IPS-15b (cell line): ENCODE measurements around the gene OSBP2.

Experiments
- H3K27me3 ChIP-seq: one replicate; pipeline ENCODE4 v1.6.1; 2013; ENCODE audit warnings: low read length; ENCODE audit not compliant: control insufficient read depth, insufficient read depth
- H3K36me3 ChIP-seq: one replicate; pipeline ENCODE4 v1.6.1; 2013; ENCODE audit warnings: low read length; ENCODE audit not compliant: control insufficient read depth, insufficient read depth
- H3K4me1 ChIP-seq: one replicate; pipeline ENCODE4 v1.6.1; 2013; ENCODE audit warnings: mild to moderate bottlenecking, low read length; ENCODE audit not compliant: control insufficient read depth, insufficient read depth
- H3K4me3 ChIP-seq: one replicate; pipeline ENCODE4 v1.5.1; 2013; ENCODE audit warnings: low read depth, low read length
- H3K9ac ChIP-seq: one replicate; pipeline ENCODE4 v1.6.1; 2013; ENCODE audit warnings: low read depth, mild to moderate bottlenecking, low read length
- H3K9me3 ChIP-seq: one replicate; pipeline ENCODE4 v1.6.1; 2013; ENCODE audit warnings: mild to moderate bottlenecking, low read length; ENCODE audit not compliant: control insufficient read depth, insufficient read depth

Gene OSBP2, protein sequence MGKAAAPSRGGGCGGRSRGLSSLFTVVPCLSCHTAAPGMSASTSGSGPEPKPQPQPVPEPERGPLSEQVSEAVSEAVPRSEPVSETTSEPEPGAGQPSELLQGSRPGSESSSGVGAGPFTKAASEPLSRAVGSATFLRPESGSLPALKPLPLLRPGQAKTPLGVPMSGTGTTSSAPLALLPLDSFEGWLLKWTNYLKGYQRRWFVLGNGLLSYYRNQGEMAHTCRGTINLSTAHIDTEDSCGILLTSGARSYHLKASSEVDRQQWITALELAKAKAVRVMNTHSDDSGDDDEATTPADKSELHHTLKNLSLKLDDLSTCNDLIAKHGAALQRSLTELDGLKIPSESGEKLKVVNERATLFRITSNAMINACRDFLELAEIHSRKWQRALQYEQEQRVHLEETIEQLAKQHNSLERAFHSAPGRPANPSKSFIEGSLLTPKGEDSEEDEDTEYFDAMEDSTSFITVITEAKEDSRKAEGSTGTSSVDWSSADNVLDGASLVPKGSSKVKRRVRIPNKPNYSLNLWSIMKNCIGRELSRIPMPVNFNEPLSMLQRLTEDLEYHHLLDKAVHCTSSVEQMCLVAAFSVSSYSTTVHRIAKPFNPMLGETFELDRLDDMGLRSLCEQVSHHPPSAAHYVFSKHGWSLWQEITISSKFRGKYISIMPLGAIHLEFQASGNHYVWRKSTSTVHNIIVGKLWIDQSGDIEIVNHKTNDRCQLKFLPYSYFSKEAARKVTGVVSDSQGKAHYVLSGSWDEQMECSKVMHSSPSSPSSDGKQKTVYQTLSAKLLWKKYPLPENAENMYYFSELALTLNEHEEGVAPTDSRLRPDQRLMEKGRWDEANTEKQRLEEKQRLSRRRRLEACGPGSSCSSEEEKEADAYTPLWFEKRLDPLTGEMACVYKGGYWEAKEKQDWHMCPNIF

DNA sequence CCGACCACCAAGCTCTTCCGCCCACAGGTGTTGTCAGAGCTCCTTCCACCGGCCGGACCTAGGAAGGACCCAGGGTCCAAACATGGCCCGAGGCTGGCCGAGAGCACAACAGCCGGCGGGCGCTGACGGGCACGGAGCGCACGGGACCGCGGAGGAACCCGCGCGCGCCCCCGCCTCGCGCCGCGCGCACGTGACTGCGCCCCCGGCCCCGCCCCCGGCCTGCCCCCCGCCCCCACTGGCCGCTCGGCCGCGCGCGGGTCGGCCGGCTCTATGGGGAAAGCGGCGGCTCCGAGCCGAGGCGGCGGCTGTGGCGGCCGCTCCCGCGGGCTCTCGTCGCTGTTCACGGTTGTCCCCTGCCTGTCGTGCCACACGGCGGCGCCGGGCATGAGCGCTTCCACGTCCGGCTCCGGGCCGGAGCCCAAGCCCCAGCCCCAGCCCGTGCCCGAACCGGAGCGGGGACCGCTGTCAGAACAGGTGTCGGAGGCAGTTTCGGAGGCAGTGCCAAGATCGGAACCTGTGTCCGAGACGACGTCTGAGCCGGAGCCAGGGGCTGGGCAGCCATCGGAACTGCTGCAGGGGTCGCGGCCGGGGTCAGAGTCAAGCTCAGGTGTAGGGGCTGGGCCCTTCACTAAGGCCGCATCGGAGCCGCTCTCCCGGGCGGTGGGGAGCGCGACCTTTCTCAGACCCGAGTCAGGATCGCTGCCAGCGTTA is at the start of gene OSBP2:
Gene OSBP2, plus strand, starts transcription at position 235 of the 711 bp plus-strand sequence. Its CDS starts 36 bp downstream, at position 271.
- Histone ChIP-seq H3K4me3 (peak within 1 kb of the TSS; percentile 78), H3K9me3 (no peaks in the 10 kb centered on the region), H3K36me3 (no peaks in the 10 kb centered on the region), H3K27me3 (peaks cover 20% of the 10 kb centered on the region), H3K4me1 (no peaks in the 10 kb centered on the region), H3K9ac (peak within 1 kb of the TSS; percentile 60)

DNA sequence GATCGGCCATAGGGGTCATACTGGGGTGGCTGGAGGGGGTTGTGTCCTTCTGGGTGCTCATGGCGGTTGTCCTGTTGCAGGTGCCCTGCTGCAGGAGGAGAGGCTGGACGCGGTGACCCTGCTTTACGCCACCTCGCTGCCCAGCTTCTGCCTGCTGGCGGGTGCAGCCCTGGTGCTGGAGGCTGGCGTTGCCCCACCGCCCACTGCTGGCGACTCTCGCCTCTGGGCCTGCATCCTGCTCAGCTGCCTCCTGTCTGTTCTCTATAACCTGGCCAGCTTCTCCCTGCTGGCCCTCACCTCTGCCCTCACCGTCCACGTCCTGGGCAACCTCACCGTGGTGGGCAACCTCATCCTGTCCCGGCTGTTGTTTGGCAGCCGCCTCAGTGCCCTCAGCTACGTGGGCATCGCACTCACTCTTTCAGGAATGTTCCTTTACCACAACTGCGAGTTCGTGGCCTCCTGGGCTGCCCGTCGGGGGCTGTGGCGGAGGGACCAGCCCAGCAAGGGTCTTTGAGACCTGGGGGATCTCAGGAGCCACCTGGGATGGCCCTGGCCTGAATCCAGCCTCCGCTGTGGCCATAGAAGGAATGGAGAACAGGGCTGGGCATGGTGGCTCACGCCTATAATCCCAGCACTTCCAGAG is 48.0 kb upstream of the OSBP2 start:
- no peaks in the 10 kb centered on the region for H3K36me3 ChIP-seq
- H3K4me3 ChIP-seq: no peak overlapping the region
- H3K9me3 ChIP-seq: no peaks in the 10 kb centered on the region
- H3K9ac ChIP-seq: no peak overlapping the region
- no peaks in the 10 kb centered on the region for H3K4me1 ChIP-seq
- H3K27me3 ChIP-seq: no peaks in the 10 kb centered on the region

DNA sequence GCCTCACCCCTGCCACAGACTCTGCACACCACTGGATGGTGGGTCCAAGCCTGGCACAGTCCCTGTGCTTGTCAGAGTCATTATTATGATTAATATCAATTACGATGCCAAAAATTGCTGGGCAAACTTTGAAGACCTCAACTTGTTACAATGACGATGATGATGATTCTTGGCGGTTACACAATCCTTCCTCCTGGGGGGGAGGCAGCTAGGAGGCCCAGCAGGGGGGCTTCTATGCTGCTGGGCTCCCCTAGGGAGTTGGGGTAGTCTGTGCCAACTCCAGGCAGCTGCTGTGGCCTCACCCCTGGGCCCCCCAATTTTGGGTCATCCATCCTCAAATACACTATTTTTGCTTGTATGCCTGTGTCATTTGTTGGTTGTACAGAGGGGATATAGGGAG is 47.1 kb upstream of the OSBP2 start:
- Histone ChIP-seq H3K4me3 (no peak overlapping the region), H3K9me3 (no peaks in the 10 kb centered on the region), H3K27me3 (no peaks in the 10 kb centered on the region), H3K36me3 (no peaks in the 10 kb centered on the region), H3K4me1 (no peaks in the 10 kb centered on the region), H3K9ac (no peak overlapping the region)

DNA sequence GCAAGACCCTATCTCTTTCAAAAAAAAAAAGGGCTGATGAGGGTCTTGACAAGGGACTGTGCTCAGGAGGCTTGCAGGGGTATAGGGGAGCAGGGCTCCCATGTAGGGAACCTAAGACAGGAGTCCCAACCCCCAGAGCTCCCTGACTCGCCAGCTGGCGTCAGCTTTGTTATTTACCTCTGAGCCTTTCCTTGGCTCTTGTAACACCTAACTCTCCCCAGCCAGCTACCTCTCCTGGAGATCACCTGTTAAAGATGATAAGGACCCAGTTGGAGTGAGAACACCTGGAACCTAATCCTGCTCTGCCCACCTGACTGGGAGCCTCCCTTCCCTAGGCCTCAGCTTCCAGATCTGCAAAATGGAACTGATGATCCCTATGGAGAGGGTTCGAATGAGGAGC is 45.8 kb upstream of the OSBP2 start:
- Histone ChIP-seq H3K36me3 (no peaks in the 10 kb centered on the region), H3K4me3 (no peak overlapping the region), H3K4me1 (no peaks in the 10 kb centered on the region), H3K9me3 (no peaks in the 10 kb centered on the region), H3K9ac (no peak overlapping the region), H3K27me3 (no peaks in the 10 kb centered on the region)

DNA sequence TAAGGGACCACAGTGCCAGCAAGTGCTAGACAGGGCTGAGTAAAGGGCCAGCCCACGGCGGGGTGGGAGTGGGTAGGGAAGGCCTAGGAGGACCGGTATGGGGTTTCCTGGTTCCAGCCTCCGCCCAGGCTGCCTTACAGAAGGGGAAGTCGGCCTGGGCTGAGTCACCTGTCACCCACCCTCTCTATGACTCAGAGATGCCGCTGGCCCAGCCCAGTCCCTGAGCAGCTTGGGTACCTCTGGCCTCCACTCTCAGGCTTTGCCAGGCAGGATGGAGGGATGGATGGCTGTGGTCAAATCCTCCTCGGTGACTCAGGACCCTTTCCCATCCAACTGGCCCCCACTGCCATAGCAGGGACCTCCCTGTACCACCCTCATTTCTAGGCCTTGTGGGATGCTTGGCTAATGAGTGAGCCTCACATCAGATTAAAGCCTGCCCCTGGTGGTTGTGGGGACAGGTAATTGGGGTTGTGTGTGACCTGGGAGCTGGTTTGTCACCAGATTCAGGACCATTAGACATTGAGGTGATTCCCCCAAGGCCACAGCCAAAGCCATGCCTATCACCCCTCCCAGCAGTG is 45.2 kb upstream of the OSBP2 start:
- H3K27me3 ChIP-seq: no peaks in the 10 kb centered on the region
- no peak overlapping the region for H3K4me3 ChIP-seq
- no peaks in the 10 kb centered on the region for H3K36me3 ChIP-seq
- no peaks in the 10 kb centered on the region for H3K9me3 ChIP-seq
- H3K9ac ChIP-seq: no peak overlapping the region
- no peaks in the 10 kb centered on the region for H3K4me1 ChIP-seq

DNA sequence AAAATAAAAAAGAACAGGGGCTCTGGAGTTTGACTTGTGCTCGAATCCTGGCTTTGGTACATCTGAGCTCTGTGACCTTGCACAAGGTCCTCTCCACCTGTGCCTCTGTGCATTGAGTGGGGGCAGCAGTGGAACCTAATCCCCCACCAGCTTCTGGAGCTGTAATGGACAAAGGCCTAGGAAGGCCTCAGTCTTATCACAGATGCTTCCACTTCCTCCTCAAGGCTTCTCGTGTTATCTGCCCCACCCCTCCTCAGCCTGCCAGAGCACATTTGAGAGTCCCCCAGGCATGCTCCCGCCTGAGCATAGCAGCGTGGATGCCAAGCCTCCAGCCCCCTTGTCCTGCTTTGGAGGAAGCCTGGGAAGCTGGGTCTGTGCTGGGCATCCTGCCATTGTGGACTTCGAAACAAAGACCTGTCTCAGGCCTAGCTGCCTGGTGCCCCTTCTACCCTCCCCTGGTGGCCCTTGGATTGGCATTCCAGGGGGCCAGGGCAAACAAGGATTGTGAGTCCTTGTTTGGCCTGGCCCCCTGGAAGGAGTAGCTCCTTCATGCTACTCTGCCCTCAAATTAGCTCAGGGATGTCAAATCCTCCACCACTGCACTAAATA is 44.1 kb upstream of the OSBP2 start:
- H3K4me3 ChIP-seq: no peak overlapping the region
- H3K9me3 ChIP-seq: no peaks in the 10 kb centered on the region
- H3K4me1 ChIP-seq: no peaks in the 10 kb centered on the region
- H3K36me3 ChIP-seq: no peaks in the 10 kb centered on the region
- no peak overlapping the region for H3K9ac ChIP-seq
- no peaks in the 10 kb centered on the region for H3K27me3 ChIP-seq

DNA sequence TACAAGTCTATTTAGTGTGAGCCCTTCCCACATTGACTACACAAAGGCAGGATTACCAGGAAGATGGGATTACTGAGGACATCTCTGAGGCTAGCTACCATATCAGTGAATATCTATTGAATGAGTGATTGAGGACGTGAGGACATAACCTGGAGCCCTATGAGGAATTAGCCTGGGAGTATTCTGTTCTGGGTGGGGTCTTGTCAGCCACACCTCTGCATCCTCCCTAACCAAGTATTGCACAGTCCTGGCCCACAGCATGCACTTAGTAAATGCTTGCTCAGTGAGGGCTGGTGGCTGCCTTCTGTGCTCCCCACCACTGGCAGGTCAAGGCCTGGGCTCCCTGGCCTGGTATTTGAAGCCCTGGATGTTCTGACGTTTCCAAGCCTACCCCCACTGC is 41.8 kb upstream of the OSBP2 start:
- no peak overlapping the region for H3K4me3 ChIP-seq
- no peaks in the 10 kb centered on the region for H3K27me3 ChIP-seq
- no peaks in the 10 kb centered on the region for H3K36me3 ChIP-seq
- H3K9me3 ChIP-seq: no peaks in the 10 kb centered on the region
- H3K4me1 ChIP-seq: peaks cover 2% of the 10 kb centered on the region
- H3K9ac ChIP-seq: no peak overlapping the region

DNA sequence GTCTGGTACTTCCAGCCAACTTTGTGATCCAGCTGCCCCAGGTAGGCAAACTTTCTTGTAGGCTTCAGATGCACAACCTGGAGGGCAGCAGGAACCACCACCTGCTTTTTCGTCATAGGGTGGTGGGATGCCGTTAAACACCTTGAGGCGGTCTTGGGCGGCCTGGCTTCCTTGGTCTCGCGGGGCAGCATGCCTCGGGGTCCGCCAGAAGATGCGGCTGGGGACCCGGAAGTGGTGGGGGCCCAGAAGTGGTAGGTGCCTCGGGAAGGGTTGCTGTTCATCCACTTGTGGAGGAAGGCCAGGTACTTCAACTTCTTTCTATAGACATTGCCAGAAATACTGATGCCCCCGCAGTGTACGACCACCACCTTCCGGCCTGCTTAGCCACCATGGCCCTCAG is 40.3 kb upstream of the OSBP2 start:
- no peak overlapping the region for H3K9ac ChIP-seq
- no peaks in the 10 kb centered on the region for H3K9me3 ChIP-seq
- H3K4me1 ChIP-seq: peaks cover 2% of the 10 kb centered on the region
- H3K4me3 ChIP-seq: no peak overlapping the region
- H3K27me3 ChIP-seq: no peaks in the 10 kb centered on the region
- H3K36me3 ChIP-seq: no peaks in the 10 kb centered on the region

DNA sequence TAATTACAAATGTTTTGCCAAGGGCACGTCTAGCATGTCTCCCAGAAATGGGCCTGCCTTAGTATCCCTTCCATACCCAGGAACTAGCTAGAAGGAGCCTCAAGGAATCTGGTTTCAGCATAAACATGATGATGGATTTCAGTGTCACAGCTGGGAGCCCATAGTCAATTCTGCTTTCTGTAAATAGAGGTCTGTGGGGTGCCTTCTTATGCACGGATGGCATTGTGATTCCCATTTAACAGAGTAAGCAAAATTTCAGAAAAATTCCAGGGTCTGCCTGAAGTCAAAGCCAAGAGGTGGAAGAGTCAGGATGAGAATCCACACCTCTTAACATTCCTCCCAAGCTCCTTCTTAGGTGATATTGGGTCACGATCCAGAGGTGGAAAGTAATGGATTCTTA is 39.1 kb upstream of the OSBP2 start:
- Histone ChIP-seq H3K4me3 (no peak overlapping the region), H3K27me3 (no peaks in the 10 kb centered on the region), H3K4me1 (peaks cover 2% of the 10 kb centered on the region), H3K36me3 (no peaks in the 10 kb centered on the region), H3K9ac (no peak overlapping the region), H3K9me3 (no peaks in the 10 kb centered on the region)

DNA sequence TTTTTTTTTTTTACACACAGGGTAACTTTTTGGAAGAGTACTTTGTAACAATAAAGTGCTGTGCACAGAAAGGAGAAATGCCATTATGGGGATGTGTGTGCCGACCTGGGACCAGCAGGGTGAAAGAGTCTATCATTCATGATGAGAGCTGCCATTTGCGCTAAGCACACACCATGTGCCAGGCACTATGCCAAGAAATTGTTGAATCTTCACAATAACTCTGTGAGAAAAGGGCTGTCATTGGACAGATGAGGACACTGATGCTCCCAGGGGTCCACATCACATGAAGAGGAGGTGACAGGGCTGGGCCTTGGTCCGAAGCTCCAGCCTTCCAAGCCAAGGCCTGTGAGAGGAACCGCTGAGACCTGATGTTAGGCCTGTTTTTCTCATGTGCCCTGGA is 32.6 kb upstream of the OSBP2 start:
- no peak overlapping the region for H3K9ac ChIP-seq
- H3K9me3 ChIP-seq: no peaks in the 10 kb centered on the region
- H3K4me3 ChIP-seq: no peak overlapping the region
- H3K4me1 ChIP-seq: peaks cover 6% of the 10 kb centered on the region
- H3K36me3 ChIP-seq: no peaks in the 10 kb centered on the region
- peaks cover 7% of the 10 kb centered on the region for H3K27me3 ChIP-seq
